NT2/D1 (cell line): ENCODE data around the gene PTK6.

Experiments
- SUZ12 ChIP-seq: IDR thresholded peaks from 2 replicates; pipeline ENCODE4 v1.6.1; 2011; ENCODE audit not compliant: insufficient read length, insufficient read depth; ENCODE audit errors: extremely low read depth
- YY1 ChIP-seq: IDR thresholded peaks from 2 replicates; pipeline ENCODE4 v1.6.1; 2011; ENCODE audit not compliant: insufficient read length, insufficient read depth
- ZNF274 ChIP-seq: IDR thresholded peaks from 2 replicates; pipeline ENCODE4 v1.6.1; 2011; ENCODE audit warnings: mild to moderate bottlenecking, low read depth, low read length

GRCh38 chr20:63486300-63486855 is 50.8 kb downstream of the PTK6 start:
- TF ChIP-seq SUZ12 (no peak), ZNF274 (no peak), YY1 (no peak)
